HG03575 (cell line): ENCODE measurements around the gene CD52.

Source experiments
- ATAC-seq: cut with Tn5 transposase; IDR thresholded peaks from one replicate; pipeline ENCODE4 v1.9.1; 2021; ENCODE audit not compliant: unreplicated experiment, insufficient number of reproducible peaks, low FRiP score; ENCODE audit errors: extremely low read depth

The CD52 gene

GRCh38 chr1:26364956-26365355 is 47.2 kb downstream of the CD52 start:
- ATAC-seq, result no peak

DNA sequence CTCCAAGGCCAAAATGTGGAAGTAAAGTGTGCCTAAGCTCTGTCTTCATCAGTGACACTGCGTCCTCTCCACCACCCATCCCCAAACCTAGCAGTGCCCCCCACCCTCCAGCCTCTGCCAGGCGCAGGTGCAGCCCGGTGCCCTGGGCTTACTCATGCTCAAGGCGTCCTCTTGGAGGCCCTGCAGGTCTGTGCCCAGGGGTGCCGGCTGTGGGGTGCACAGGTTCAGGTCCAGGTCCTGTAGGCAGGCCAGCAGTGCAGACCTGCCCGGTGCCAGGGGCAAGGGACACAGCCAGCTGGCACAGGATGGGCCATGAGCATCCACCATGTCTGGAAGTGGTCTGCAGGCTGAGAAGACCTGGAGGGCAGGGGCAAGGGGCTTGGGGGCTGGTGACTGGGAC is 49.7 kb downstream of the CD52 start:
- ATAC-seq, result no peak

GRCh38 chr1:26368006-26368405 is 50.2 kb downstream of the CD52 start:
- no peak for ATAC-seq

- no peak for ATAC-seq
Measured at GRCh38 chr1:26368486-26368885, 50.7 kb downstream of the CD52 start.
